Mucosa of descending colon (tissue), 3 donors: ENCODE measurements around the gene MICAL3. TPM values are rescaled to one million over a fixed set of nuclear protein-coding genes. Genes with fewer than 3 reads are reported as not detected.

Experiments
- ATAC-seq: fragments of 200-7000 bp; cut with Tn5 transposase; one replicate; pipeline ENCODE4 v1.9.1; 2020; ENCODE audit warnings: mild to moderate bottlenecking, moderate library complexity
- DNase-seq, 3 donors: peaks; one replicate each; pipeline ENCODE4 v3.0.0-alpha.2; 2020
- H3K36me3 ChIP-seq: fragments of 200-600 bp; one replicate; pipeline ENCODE4 v1.8.0; 2021; ENCODE audit warnings: low read depth, mild to moderate bottlenecking
- H3K4me1 ChIP-seq: fragments of 200-600 bp; one replicate; pipeline ENCODE4 v1.8.0; 2021; ENCODE audit warnings: low read depth, mild to moderate bottlenecking
- H3K4me3 ChIP-seq: fragments of 200-600 bp; one replicate; pipeline ENCODE4 v1.8.0; 2021; ENCODE audit warnings: mild to moderate bottlenecking
- H3K9me3 ChIP-seq: fragments of 200-600 bp; one replicate; pipeline ENCODE4 v1.8.0; 2021; ENCODE audit warnings: mild to moderate bottlenecking
- CTCF ChIP-seq: fragments of 200-600 bp; IDR thresholded peaks from one replicate; pipeline ENCODE4 v1.8.0; 2022; ENCODE audit warnings: antibody characterized with exemption, mild to moderate bottlenecking
- intact Hi-C, 2 donors: fragments of 100-400 bp; cut with DNase I in 1 of 2; cut with micrococcal nuclease in 1 of 2; formaldehyde crosslinking; loops; one replicate each; pipeline versions ENCODE4 v1.11.0 to v1.11.1; 2022; cut with DNase I, micrococcal nuclease
- total RNA-seq, 3 donors: library from RNA; stranded (reverse); fragmentation: NEBNext Ultra II Directional in 2 of 3; extraction: Animal tissue kit (Norgen Biotek cat#: 25700) in 2 of 3; gene quantifications; one replicate each; pipeline versions ENCODE4 v1.2.1 to v1.2.4, GENCODE V29; 2021 to 2023
- donor health status: DM: no; HTN: no; CAD: no; lungs with moderate emphysema.
- donor health status: DM: no; HTN: no; CAD: no.
- donor health status: DM: no; HTN: yes; CAD: no.

MICAL3 gene
- total RNA-seq, 3 donors from 2014 or later: 75.8 to 135 (median 129) TPM

GRCh38 chr22:17956630-17957029, 67.7 kb downstream of the MICAL3 start:
- no peak for TF ChIP-seq CTCF
- intact Hi-C loops: no loop called here
- H3K36me3 ChIP-seq: no peaks in the 10 kb centered on the region
- ATAC-seq (no peak), DNase-seq (no peak)
- no peak overlapping the region for H3K4me3 ChIP-seq
- H3K9me3 ChIP-seq: no peaks in the 10 kb centered on the region
- peaks cover 4% of the 10 kb centered on the region for H3K4me1 ChIP-seq

GRCh38 chr22:17955590-17956379, 68.6 kb downstream of the MICAL3 start:
- peaks cover 7% of the 10 kb centered on the region for H3K4me1 ChIP-seq
- ATAC-seq: no peak

GRCh38 chr22:17954860-17955587, 69.3 kb downstream of the MICAL3 start:
- peaks cover 10% of the 10 kb centered on the region for H3K4me1 ChIP-seq
- ATAC-seq (no peak), DNase-seq (no peak)
- intact Hi-C loops: no loop called here
- H3K4me3 ChIP-seq: no peak overlapping the region
- no peak for TF ChIP-seq CTCF
- H3K36me3 ChIP-seq: no peaks in the 10 kb centered on the region
- no peaks in the 10 kb centered on the region for H3K9me3 ChIP-seq

More at GRCh38 chr22:17955590-17956379, 68.6 kb downstream of the MICAL3 start:
- Histone ChIP-seq H3K36me3 (no peaks in the 10 kb centered on the region), H3K9me3 (no peaks in the 10 kb centered on the region), H3K4me3 (no peak overlapping the region)
- TF ChIP-seq CTCF: no peak
- intact Hi-C loops: no loop called here
- no peak for DNase-seq

- Histone ChIP-seq H3K36me3 (no peaks in the 10 kb centered on the region), H3K9me3 (no peaks in the 10 kb centered on the region), H3K4me1 (peaks cover 13% of the 10 kb centered on the region), H3K4me3 (no peak overlapping the region)
- intact Hi-C loops: no loop called here
- no peak for TF ChIP-seq CTCF
- ATAC-seq (no peak), DNase-seq (no peak)
Observed at GRCh38 chr22:17954200-17954859, 70.0 kb downstream of the MICAL3 start.

GRCh38 chr22:17953147-17953546, 71.2 kb downstream of the MICAL3 start:
- intact Hi-C loops: no loop called here
- no peak for ATAC-seq
- no peaks in the 10 kb centered on the region for H3K9me3 ChIP-seq
- no peaks in the 10 kb centered on the region for H3K36me3 ChIP-seq
- no peak for DNase-seq
- no peak for TF ChIP-seq CTCF
- H3K4me1 ChIP-seq: peaks cover 13% of the 10 kb centered on the region
- H3K4me3 ChIP-seq: no peak overlapping the region
